Ovary (tissue), 3 donors: ENCODE results near the gene GRK2.

Experiments
- CTCF ChIP-seq, 3 donors: fragments of 450-650 bp in 2 of 3; fragments of 200-600 bp in 1 of 3; IDR thresholded peaks; one replicate each; pipeline versions ENCODE4 v1.5.1 to v1.8.0; 2016 to 2022; ENCODE audit warnings: antibody characterized with exemption in 3 of 3, mild to moderate bottlenecking in 1 of 3
- POLR2A ChIP-seq: fragments of 450-650 bp; IDR thresholded peaks from one replicate; pipeline ENCODE4 v1.6.1; 2017; ENCODE audit warnings: antibody characterized with exemption, mild to moderate bottlenecking, moderate library complexity
- donor health status: DM: no; HTN: no; CAD: no.

- TF ChIP-seq POLR2A (no peak), CTCF (IDR thresholded peaks at IDR 0.05) (no peak)
Measured at GRCh38 chr11:67286621-67287333, 20.5 kb downstream of the GRK2 start.
